BLaER1 (cell line): ENCODE results near the gene TRAFD1.
"Not testable (repeated sequence)": the region's sequence is repeated elsewhere in the genome, so short reads cannot be mapped to it uniquely, and the experiment has no call there.

ENCODE experiments used
- H3K27ac ChIP-seq: shearing (Covaris generic); formaldehyde crosslinking; 2 replicates; pipeline ENCODE4 v1.8.1; 2022
- H3K27me3 ChIP-seq: shearing (Covaris generic); formaldehyde crosslinking; 2 replicates; pipeline ENCODE4 v1.8.1; 2022
- H3K36me3 ChIP-seq: shearing (Covaris generic); formaldehyde crosslinking; 2 replicates; pipeline ENCODE4 v1.8.1; 2022
- H3K4me1 ChIP-seq: shearing (Covaris generic); formaldehyde crosslinking; 2 replicates; pipeline ENCODE4 v1.8.1; 2022
- H3K4me2 ChIP-seq: shearing (Covaris generic); formaldehyde crosslinking; 2 replicates; pipeline ENCODE4 v1.8.1; 2022
- H3K4me3 ChIP-seq: shearing (Covaris generic); formaldehyde crosslinking; 2 replicates; pipeline ENCODE4 v1.8.1; 2022
- H3K9ac ChIP-seq: shearing (Covaris generic); formaldehyde crosslinking; 2 replicates; pipeline ENCODE4 v1.8.1; 2022
- H3K9me3 ChIP-seq: shearing (Covaris generic); formaldehyde crosslinking; 2 replicates; pipeline ENCODE4 v1.8.1; 2022
- H4K20me1 ChIP-seq: shearing (Covaris generic); formaldehyde crosslinking; 2 replicates; pipeline ENCODE4 v1.8.1; 2022
- Cebpa-rat ChIP-seq: shearing (Covaris generic); IDR thresholded peaks from 2 replicates; pipeline ENCODE4 v1.8.1; 2022

The TRAFD1 gene, protein sequence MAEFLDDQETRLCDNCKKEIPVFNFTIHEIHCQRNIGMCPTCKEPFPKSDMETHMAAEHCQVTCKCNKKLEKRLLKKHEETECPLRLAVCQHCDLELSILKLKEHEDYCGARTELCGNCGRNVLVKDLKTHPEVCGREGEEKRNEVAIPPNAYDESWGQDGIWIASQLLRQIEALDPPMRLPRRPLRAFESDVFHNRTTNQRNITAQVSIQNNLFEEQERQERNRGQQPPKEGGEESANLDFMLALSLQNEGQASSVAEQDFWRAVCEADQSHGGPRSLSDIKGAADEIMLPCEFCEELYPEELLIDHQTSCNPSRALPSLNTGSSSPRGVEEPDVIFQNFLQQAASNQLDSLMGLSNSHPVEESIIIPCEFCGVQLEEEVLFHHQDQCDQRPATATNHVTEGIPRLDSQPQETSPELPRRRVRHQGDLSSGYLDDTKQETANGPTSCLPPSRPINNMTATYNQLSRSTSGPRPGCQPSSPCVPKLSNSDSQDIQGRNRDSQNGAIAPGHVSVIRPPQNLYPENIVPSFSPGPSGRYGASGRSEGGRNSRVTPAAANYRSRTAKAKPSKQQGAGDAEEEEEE

DNA sequence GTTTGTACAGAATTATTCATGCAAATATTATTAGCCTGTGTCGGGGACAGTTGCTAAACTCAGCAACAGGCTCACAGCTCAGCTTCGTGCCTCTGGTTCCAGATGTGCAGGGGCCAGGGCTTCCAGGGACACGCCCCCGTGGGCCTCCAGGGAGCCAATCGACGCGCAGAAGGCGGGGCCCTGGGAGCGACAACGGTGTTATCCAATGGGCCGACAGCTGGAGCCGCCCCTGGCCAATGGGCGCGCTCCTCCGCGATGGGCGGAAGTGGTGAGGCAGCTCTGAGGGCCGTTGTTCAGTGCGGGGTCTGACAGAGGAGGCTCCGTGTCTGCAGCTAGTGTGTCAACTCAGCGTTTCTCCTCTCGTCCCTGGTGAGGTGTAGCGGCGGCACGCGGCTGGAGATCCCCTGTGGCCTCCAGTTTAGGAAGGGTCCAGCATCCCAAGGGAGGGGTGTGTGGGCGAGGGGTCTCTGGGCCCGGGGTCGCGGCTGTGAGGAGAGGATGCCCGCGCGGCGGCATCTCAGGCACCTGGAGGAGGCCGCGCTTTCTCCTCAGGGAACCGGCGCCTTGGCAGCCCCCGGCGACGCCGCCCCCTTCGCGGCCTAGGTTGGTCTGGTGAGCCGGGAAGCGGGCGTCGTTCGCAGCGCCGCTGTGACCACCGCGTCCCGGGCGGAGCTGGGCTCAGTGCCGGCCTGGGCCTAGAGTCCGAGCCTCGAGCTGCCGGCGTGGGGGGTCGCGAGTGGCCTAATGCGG, at the start of gene TRAFD1:
Gene TRAFD1, plus strand, starts transcription at position 311 of the 750 bp plus-strand sequence. CDS start 4,963 bp downstream, outside the sequence.
- Histone ChIP-seq H3K9me3 (no peaks in the 10 kb centered on the region), H3K36me3 (no peaks in the 10 kb centered on the region), H3K4me1 (peaks cover 53% of the 10 kb centered on the region), H4K20me1 (peaks cover 18% of the 10 kb centered on the region; the same call in 1 of the 2 replicates), H3K27me3 (no peaks in the 10 kb centered on the region), H3K4me3 (peak within 1 kb of the TSS; percentile 87), H3K4me2 (peak within 1 kb of the TSS; percentile 97), H3K9ac (peak within 1 kb of the TSS; percentile 93), H3K27ac (peak within 1 kb of the TSS; percentile 90)
- no peak for TF ChIP-seq Cebpa-rat

DNA sequence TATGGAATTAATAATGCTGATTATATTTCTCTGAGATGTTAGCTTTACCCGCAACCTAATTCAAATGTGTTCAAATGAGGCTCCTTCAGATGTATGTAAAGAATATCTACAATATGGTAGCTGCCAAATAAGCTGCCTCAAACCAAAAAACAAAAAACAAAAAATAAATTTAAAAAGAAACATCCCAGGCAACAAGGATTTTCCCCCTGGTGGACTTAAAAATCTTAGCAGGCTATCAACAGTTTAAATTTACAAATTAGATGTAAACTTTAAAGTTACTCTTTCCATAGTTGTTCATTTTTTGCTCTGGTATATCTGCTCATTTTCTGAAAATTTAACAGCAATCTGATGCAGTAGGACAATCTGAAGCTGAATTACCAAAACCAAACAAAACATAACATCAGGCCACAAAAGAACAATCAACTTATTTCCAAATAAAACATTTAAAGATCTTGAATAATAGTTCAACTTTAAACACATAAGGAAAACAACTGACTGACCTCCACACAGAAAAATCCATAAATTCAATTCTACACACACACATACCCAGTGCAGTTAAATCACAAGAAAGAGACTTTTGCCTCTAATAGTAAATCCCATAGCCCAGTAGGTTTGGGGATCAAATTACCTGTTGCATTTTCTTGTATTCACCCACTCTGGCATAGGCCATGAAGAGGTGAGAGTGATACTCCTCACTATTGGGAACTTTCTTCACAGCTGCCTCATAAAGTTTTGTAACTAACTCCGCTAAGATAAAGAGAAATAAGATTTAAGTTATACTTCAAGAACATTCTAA, 38.1 kb upstream of the TRAFD1 start:
- H3K36me3 ChIP-seq = peaks cover 97% of the 10 kb centered on the region
- no peaks in the 10 kb centered on the region for H3K27me3 ChIP-seq
- H3K4me3 ChIP-seq = no peak overlapping the region
- no peak for TF ChIP-seq Cebpa-rat
- no peaks in the 10 kb centered on the region for H3K4me1 ChIP-seq
- no peaks in the 10 kb centered on the region for H3K9me3 ChIP-seq
- H4K20me1 ChIP-seq = peaks cover 94% of the 10 kb centered on the region
- H3K9ac ChIP-seq = no peak overlapping the region
- no peak overlapping the region for H3K27ac ChIP-seq
- H3K4me2 ChIP-seq = no peak overlapping the region

DNA sequence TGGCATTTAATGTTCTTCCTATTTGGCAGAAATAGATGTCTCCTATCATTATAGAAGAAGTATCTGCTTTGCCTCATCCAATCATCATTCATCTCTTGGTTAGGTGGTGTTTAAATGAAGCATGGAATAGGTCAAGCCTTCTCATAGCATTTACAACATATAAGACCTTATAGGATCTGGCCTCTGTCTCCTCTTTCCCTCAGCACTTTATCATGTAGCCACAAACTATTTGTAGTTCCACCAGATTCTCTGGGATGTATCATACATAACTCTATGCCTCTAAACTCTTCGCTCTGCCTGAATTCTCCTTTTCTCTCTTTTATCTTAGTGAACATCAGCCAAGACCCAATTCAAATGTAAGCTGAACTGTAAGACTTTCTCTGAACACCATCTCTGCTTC, 37.5 kb upstream of the TRAFD1 start:
- Histone ChIP-seq H3K27ac (no peak overlapping the region), H3K36me3 (peaks cover 99% of the 10 kb centered on the region)
- TF ChIP-seq Cebpa-rat = no peak

DNA sequence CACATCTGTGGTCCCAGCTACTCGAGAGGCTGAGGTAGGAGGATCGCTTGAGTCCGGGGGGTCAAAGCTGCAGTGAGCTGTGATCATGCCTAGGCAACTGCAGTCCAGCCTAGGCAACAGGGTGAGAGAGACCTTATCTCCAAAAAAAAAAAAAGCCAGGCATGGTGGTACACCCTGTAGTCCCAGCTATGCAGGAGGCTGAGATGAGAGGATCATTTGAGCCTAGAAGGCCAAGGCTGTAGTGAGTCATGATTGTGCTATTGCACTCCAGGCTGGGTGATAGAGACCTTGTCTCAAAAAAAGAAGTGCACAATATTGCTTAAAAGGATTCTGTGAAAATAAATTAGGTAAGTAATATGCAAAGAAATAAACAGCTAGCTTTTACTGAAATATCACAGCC, 33.8 kb upstream of the TRAFD1 start:
- no peak overlapping the region for H3K9ac ChIP-seq
- H3K9me3 ChIP-seq = no peaks in the 10 kb centered on the region
- H4K20me1 ChIP-seq = peaks cover 98% of the 10 kb centered on the region
- no peak overlapping the region for H3K27ac ChIP-seq
- no peaks in the 10 kb centered on the region for H3K4me1 ChIP-seq
- H3K27me3 ChIP-seq = no peaks in the 10 kb centered on the region
- no peak for TF ChIP-seq Cebpa-rat
- no peak overlapping the region for H3K4me2 ChIP-seq
- H3K4me3 ChIP-seq = no peak overlapping the region
- H3K36me3 ChIP-seq = peaks cover 98% of the 10 kb centered on the region

More for the DNA sequence above, 37.5 kb upstream of the TRAFD1 start:
- H3K9me3 ChIP-seq = no peaks in the 10 kb centered on the region
- no peaks in the 10 kb centered on the region for H3K27me3 ChIP-seq
- H3K4me1 ChIP-seq = no peaks in the 10 kb centered on the region
- no peak overlapping the region for H3K9ac ChIP-seq
- no peak overlapping the region for H3K4me3 ChIP-seq
- peaks cover 97% of the 10 kb centered on the region for H4K20me1 ChIP-seq
- H3K4me2 ChIP-seq = no peak overlapping the region

DNA sequence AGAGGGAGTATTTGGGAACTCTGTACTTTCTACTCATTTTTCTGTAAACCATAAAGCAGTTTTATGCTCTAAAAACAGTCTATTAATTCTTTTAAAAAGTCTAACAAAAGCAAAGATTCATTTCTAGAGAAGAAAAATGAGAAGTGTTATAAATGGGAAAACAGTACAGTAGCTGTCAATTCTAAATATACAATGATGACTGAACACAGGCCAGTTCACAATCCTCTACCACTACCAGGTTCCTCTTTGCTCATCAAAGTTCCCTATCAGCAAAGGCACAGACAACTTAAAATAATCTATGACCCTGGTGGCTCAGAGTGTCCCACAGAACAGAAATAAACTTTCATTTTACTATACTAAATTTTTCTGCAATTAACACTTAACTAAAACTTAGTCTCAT, 29.3 kb upstream of the TRAFD1 start:
- Histone ChIP-seq H3K27me3 (no peaks in the 10 kb centered on the region), H3K27ac (no peak overlapping the region), H3K36me3 (peaks cover 98% of the 10 kb centered on the region), H3K9ac (no peak overlapping the region), H3K9me3 (no peaks in the 10 kb centered on the region), H3K4me1 (no peaks in the 10 kb centered on the region), H4K20me1 (peaks cover 100% of the 10 kb centered on the region), H3K4me3 (no peak overlapping the region), H3K4me2 (no peak overlapping the region)
- TF ChIP-seq Cebpa-rat = no peak

DNA sequence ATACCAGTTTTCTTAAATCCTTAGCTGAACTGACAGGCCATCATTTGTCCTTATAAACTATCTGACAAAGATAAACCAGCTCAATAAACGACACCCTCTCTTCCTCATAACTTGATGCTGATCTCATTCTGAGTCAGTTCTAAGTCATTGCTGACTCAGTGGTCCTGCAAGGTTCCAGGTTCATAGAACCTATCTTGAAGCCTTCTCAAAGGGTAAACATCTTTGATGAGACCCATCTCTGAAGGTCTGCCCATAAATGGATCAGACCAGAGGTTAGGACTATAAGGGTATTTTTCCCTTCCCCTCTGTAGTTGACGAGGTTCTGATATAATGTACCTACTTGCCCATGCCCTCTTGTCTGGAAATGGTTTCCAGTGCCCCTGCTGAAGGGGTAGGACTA, 28.7 kb upstream of the TRAFD1 start:
- Histone ChIP-seq H3K36me3 (peaks cover 98% of the 10 kb centered on the region), H3K9ac (no peak overlapping the region), H3K4me1 (no peaks in the 10 kb centered on the region), H3K27me3 (no peaks in the 10 kb centered on the region), H3K4me2 (no peak overlapping the region), H3K9me3 (no peaks in the 10 kb centered on the region), H3K4me3 (no peak overlapping the region), H4K20me1 (peaks cover 100% of the 10 kb centered on the region), H3K27ac (no peak overlapping the region)
- TF ChIP-seq Cebpa-rat = no peak

DNA sequence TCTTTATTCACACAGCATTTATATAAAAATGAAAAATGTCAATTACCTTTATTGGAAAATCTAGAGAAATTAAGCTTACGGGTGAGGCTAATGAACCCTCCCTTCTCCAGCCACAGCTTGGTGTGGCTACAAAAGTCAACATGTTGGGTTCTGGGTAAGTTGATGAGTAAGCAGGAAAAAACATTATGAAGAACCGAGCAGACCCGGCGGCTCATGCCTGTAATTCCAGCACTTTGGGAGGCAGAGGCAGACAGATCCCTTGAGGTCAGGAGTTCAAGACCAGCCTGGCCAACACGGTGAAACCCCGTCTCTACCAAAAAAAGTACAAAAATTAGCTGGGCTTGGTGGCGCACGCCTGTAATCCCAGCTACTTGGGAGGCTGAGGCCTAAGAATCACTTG, 27.7 kb upstream of the TRAFD1 start:
- Histone ChIP-seq H3K36me3 (peaks cover 98% of the 10 kb centered on the region), H3K4me1 (no peaks in the 10 kb centered on the region), H3K4me2 (no peak overlapping the region), H3K9ac (no peak overlapping the region), H3K27me3 (no peaks in the 10 kb centered on the region), H3K27ac (no peak overlapping the region), H4K20me1 (peaks cover 100% of the 10 kb centered on the region), H3K9me3 (no peaks in the 10 kb centered on the region), H3K4me3 (no peak overlapping the region)
- no peak for TF ChIP-seq Cebpa-rat

DNA sequence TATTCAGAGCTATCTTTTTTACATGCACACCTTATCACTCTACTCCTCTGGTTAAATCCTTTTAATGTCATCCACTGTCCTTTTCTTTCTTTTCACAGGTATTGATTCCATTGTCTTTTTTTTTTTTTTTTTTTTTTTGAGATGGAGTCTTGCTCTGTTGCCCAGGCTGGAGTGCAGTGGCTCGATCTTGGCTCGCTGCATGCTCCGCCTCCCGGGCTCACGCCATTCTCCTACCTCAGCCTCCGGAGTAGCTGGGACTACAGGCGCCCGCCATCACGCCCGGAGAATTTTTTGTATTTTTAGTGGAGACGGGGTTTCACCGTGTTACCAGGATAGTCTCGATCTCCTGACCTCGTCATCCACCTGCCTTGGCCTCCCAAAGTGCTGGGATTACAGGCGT, 24.9 kb upstream of the TRAFD1 start:
- not testable (repeated sequence) for H3K27me3 ChIP-seq, H3K9me3 ChIP-seq, H3K9ac ChIP-seq, H3K4me2 ChIP-seq, H3K27ac ChIP-seq, H3K4me3 ChIP-seq
- Histone ChIP-seq H3K4me1 (peaks cover 12% of the 10 kb centered on the region; the same call in 1 of the 2 replicates), H4K20me1 (peaks cover 100% of the 10 kb centered on the region), H3K36me3 (peaks cover 98% of the 10 kb centered on the region)

DNA sequence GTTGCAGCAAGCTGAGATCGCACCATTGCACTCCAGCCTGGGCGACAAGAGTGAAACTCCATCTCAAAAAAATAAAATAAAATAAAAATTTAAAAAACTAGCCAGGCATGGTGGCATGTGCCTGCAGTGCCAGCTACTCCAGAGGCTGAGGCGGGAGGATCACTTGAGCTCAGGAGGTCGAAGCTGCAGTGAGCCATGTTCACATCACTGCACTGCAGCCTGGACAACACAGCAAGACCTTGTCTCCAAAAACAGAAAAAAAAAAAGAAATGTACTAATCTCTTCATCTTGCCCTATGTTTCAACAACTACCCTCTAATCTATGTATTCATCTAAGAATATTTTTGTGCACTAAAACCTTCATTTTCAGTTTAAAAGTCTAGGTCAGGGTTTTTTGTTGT, 23.2 kb upstream of the TRAFD1 start:
- no peak overlapping the region for H3K4me3 ChIP-seq
- peaks cover 96% of the 10 kb centered on the region for H3K36me3 ChIP-seq
- peaks cover 29% of the 10 kb centered on the region for H3K4me1 ChIP-seq
- no peaks in the 10 kb centered on the region for H3K27me3 ChIP-seq
- no peak overlapping the region for H3K9ac ChIP-seq
- no peak for TF ChIP-seq Cebpa-rat
- H4K20me1 ChIP-seq = peaks cover 100% of the 10 kb centered on the region
- H3K4me2 ChIP-seq = no peak overlapping the region
- no peaks in the 10 kb centered on the region for H3K9me3 ChIP-seq
- H3K27ac ChIP-seq = no peak overlapping the region

DNA sequence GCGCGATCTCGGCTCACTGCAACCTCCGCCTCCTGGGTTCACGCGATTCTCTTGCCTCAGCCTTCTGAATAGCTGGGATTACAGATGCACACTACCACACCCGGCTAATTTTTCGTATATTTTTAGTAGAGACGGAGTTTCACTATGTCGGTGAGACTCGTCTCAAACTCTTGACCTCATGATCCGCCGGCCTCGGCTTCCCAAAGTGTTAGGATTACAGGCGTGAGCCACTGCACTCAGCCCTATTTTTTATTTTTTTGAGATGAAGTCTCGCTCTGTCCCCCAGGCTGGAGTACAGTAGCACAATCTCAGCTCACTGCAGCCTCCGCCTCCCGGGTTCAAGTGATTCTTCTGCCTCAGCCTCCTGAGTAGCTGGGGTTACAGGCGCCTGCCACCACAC, 22.6 kb upstream of the TRAFD1 start:
- not testable (repeated sequence) for H3K9ac ChIP-seq, H3K27ac ChIP-seq, H3K4me3 ChIP-seq, H3K9me3 ChIP-seq, H3K27me3 ChIP-seq, H3K4me2 ChIP-seq
- Histone ChIP-seq H4K20me1 (peaks cover 100% of the 10 kb centered on the region), H3K36me3 (peaks cover 89% of the 10 kb centered on the region), H3K4me1 (peaks cover 34% of the 10 kb centered on the region)
